Heart right ventricle (tissue), 16 donors: Measurements from ENCODE around the gene RBMS3. TPM values are rescaled to one million over a fixed set of nuclear protein-coding genes. Genes with fewer than 3 reads are reported as not detected.

Experiments
- ATAC-seq, 8 donors: fragments of 200-7000 bp; cut with Tn5 transposase; one replicate each; pipeline ENCODE4 v1.9.1; 2020; ENCODE audit warnings: mild to moderate bottlenecking in 8 of 8, moderate library complexity in 8 of 8, moderate number of reproducible peaks in 1 of 8
- DNase-seq, 2 donors: peaks; one replicate each; pipeline ENCODE4 v3.0.0-alpha.2; 2020
- H3K27ac ChIP-seq, 10 donors: fragments of 200-600 bp; sonication (generic) in 2 of 10; one replicate each; pipeline versions ENCODE4 v1.5.0 to v1.8.0; 2020 to 2022; ENCODE audit warnings: mild to moderate bottlenecking in 3 of 10
- H3K27me3 ChIP-seq, 7 donors: fragments of 200-600 bp; one replicate each; pipeline ENCODE4 v1.8.0; 2021 to 2022; ENCODE audit warnings: mild to moderate bottlenecking in 2 of 7
- H3K36me3 ChIP-seq, 9 donors: fragments of 200-600 bp; sonication (generic) in 1 of 9; one replicate each; pipeline versions ENCODE4 v1.5.0 to v1.8.0; 2020 to 2022; ENCODE audit warnings: mild to moderate bottlenecking in 2 of 9
- H3K4me1 ChIP-seq, 9 donors: fragments of 200-600 bp; sonication (generic) in 1 of 9; one replicate each; pipeline versions ENCODE4 v1.5.0 to v1.8.0; 2020 to 2022; ENCODE audit warnings: mild to moderate bottlenecking in 4 of 9
- H3K4me3 ChIP-seq, 10 donors: fragments of 200-600 bp; sonication (generic) in 2 of 10; one replicate each; pipeline versions ENCODE4 v1.5.0 to v1.8.0; 2020 to 2022; ENCODE audit warnings: mild to moderate bottlenecking in 7 of 10, moderate library complexity in 2 of 10
- H3K9me3 ChIP-seq, 11 donors: fragments of 200-600 bp in 10 of 11; sonication (generic) in 2 of 11; one replicate each; pipeline versions ENCODE4 v1.5.0 to v1.8.0; 2013 to 2022; ENCODE audit warnings: mild to moderate bottlenecking in 2 of 11, control low read depth in 1 of 11, moderate library complexity in 1 of 11
- CTCF ChIP-seq, 9 donors: fragments of 200-600 bp; sonication (generic) in 2 of 9; IDR thresholded peaks; one replicate each; pipeline versions ENCODE4 v1.5.0 to v1.8.0; 2021 to 2022; ENCODE audit warnings: antibody characterized with exemption in 9 of 9, mild to moderate bottlenecking in 5 of 9, moderate library complexity in 1 of 9
- WGBS, 2 donors: extraction: QIAGEN DNeasy Blood & Tissue Kit; methylation state at CpG; one replicate each; pipeline ENCODE4 v1.1.7; 2013; ENCODE audit warnings: inconsistent platforms in 1 of 2; 5-methylcytosine and 5-hydroxymethylcytosine counted together
- intact Hi-C, 10 donors: fragments of 100-400 bp; cut with DNase I; formaldehyde crosslinking; loops; one replicate each; pipeline versions ENCODE4 v1.11.1 to v1.14.2; 2022
- polyA plus RNA-seq, 2 donors: library from polyadenylated mRNA; stranded (reverse); fragments of 200-250 nt; gene quantifications; one replicate each; pipeline ENCODE4 v1.2.3, GENCODE V29; 2013
- total RNA-seq, 10 donors: library from RNA; stranded (reverse); fragmentation: NEBNext Ultra II Directional in 3 of 10; extraction: Animal tissue kit (Norgen Biotek cat#: 25700) in 3 of 10; gene quantifications; one replicate each; pipeline versions ENCODE4 v1.2.1 to v1.2.4, GENCODE V29; 2021 to 2023
- donor health status: Arrhythmogenic right ventricular cardiomyopathy.
- donor health status: ischemic (EF 13 %, LVEDD 7.1; RV severe dilation, severe dysfunction).
- donor health status: healthy with polysubstance abuse.
- donor health status: DM: no; HTN: yes; CAD: no.
- donor health status: DM: no; HTN: no; CAD: no.
- donor health status: ischemic (EF 25% LVEDD 6.9; RV normal size, moderate dysfunction).
- donor health status: ischemic (EF 25% LVEDD 5.7; RV mildly dilated, moderate dysfunction).
- donor health status: healthy.
- donor health status: DM: yes; HTN: yes; CAD: no.
- donor health status: Ischemic cardiomyopathy.
- donor health status: ischemic (EF 35%, LVEDD 5.7; RV mildly dilated, moderate dysfunction).
- donor health status: nonischemic (EF 11% LVEDD 7.7; RV severe dilation, severe dysfunction).
- donor health status: DM: yes; HTN: yes; CAD: no.
- donor health status: PGD.
- donor health status: ischemic (EF 29% LVEDD 5.4; RV normal size, mild dysfunction).
- donor health status: nonischemic (EF 23%, LVEDD 6.1; RV moderate dilation, normal function).

The RBMS3 gene
- total and polyA plus RNA-seq, 12 donors, result 3.2 to 41.1 (median 26.4) TPM

- WGBS, 2 donors, result 45 to 71% methylated on average over 2 of the region's 2 CpGs
- Histone ChIP-seq H3K4me1 (peaks cover 0 to 88% (median 46%) of the 10 kb centered on the region in 9 donors), H3K4me3 (no peak overlapping the region), H3K27ac (peak overlapping the region in 1 of 10 donors; percentile 2), H3K36me3 (peaks cover 0 to 11% (median 0%) of the 10 kb centered on the region in 9 donors), H3K27me3 (no peaks in the 10 kb centered on the region), H3K9me3 (no peaks in the 10 kb centered on the region)
- peak in 1 of 8 donors; percentile 35 for ATAC-seq
- no peak for DNase-seq
- intact Hi-C loops, result no loop called here
- no peak for TF ChIP-seq CTCF (IDR thresholded peaks at IDR 0.05)
These were observed 12.6 kb downstream of the RBMS3 start for GRCh38 chr3:29293421-29293820.

- peaks cover 0 to 75% (median 19%) of the 10 kb centered on the region in 9 donors for H3K4me1 ChIP-seq
- H3K36me3 ChIP-seq, result peaks cover 0 to 4% (median 0%) of the 10 kb centered on the region in 9 donors
- no peak for DNase-seq
- H3K27me3 ChIP-seq, result no peaks in the 10 kb centered on the region
- H3K4me3 ChIP-seq, result no peak overlapping the region
- H3K27ac ChIP-seq, result no peak overlapping the region
- no peak for TF ChIP-seq CTCF (IDR thresholded peaks at IDR 0.05)
- H3K9me3 ChIP-seq, result no peaks in the 10 kb centered on the region
- WGBS, 2 donors, result 86 to 87% methylated on average over 1 of the region's 1 CpG
- intact Hi-C loops, result no loop called here
- no peak for ATAC-seq
These were observed 17.1 kb downstream of the RBMS3 start for GRCh38 chr3:29297998-29298397.

- no peak for TF ChIP-seq CTCF (IDR thresholded peaks at IDR 0.05)
- ATAC-seq, result no peak
- intact Hi-C loops, result no loop called here
These were observed 20.6 kb downstream of the RBMS3 start for GRCh38 chr3:29301332-29302019.

GRCh38 chr3:29302619-29303018, 21.7 kb downstream of the RBMS3 start:
- TF ChIP-seq CTCF (IDR thresholded peaks at IDR 0.05), result no peak
- ATAC-seq (no peak), DNase-seq (no peak)
- Histone ChIP-seq H3K27me3 (no peaks in the 10 kb centered on the region), H3K4me3 (no peak overlapping the region), H3K9me3 (no peaks in the 10 kb centered on the region), H3K36me3 (peaks cover 0 to 12% (median 0%) of the 10 kb centered on the region in 9 donors), H3K4me1 (peaks cover 0 to 72% (median 8%) of the 10 kb centered on the region in 9 donors), H3K27ac (no peak overlapping the region)
- intact Hi-C loops, result no loop called here
- whole genome bisulfite sequencing, 2 donors, result 94% methylated on average over 2 of the region's 2 CpGs

More at GRCh38 chr3:29301332-29302019, 20.6 kb downstream of the RBMS3 start:
- Histone ChIP-seq H3K27me3 (no peaks in the 10 kb centered on the region), H3K36me3 (peaks cover 0 to 12% (median 0%) of the 10 kb centered on the region in 9 donors), H3K4me3 (no peak overlapping the region), H3K27ac (peak overlapping the region in 1 of 10 donors; percentile 6), H3K4me1 (peaks cover 0 to 67% (median 8%) of the 10 kb centered on the region in 9 donors), H3K9me3 (no peaks in the 10 kb centered on the region)
- WGBS, 2 donors, result 76 to 81% methylated on average over 7 of the region's 7 CpGs
- no peak for DNase-seq
